GM12801 (cell line): ENCODE data around the gene IQSEC1.

Source experiments
- TF ChIP-seq, protein P1 (sequence below): IDR thresholded peaks from one replicate; pipeline ENCODE4 v1.5.1; 2011; ENCODE audit warnings: control low read depth; ENCODE audit not compliant: insufficient read length; ENCODE audit errors: extremely low read depth

Gene IQSEC1

DNA sequence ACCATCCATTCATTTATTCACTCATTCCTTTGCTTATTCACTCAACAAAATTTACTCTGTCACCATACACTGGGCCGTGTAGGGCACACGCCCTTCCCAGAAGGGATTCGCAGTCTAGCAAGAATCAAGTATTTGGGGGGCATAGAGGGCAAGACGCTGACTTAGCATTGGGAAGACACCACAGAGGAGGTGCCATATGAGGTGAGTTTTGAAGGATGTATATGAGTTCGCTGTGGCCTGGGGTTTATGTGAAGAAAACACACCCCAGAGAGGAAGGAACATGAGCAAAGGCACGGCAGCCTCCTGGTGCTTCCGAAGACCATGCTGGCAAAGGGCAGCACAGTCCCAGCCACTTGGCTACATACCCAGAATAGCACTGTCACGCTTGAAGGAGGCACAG is 23.1 kb upstream of the IQSEC1 start:
- TF ChIP-seq, protein P1, sequence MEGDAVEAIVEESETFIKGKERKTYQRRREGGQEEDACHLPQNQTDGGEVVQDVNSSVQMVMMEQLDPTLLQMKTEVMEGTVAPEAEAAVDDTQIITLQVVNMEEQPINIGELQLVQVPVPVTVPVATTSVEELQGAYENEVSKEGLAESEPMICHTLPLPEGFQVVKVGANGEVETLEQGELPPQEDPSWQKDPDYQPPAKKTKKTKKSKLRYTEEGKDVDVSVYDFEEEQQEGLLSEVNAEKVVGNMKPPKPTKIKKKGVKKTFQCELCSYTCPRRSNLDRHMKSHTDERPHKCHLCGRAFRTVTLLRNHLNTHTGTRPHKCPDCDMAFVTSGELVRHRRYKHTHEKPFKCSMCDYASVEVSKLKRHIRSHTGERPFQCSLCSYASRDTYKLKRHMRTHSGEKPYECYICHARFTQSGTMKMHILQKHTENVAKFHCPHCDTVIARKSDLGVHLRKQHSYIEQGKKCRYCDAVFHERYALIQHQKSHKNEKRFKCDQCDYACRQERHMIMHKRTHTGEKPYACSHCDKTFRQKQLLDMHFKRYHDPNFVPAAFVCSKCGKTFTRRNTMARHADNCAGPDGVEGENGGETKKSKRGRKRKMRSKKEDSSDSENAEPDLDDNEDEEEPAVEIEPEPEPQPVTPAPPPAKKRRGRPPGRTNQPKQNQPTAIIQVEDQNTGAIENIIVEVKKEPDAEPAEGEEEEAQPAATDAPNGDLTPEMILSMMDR = no peak

DNA sequence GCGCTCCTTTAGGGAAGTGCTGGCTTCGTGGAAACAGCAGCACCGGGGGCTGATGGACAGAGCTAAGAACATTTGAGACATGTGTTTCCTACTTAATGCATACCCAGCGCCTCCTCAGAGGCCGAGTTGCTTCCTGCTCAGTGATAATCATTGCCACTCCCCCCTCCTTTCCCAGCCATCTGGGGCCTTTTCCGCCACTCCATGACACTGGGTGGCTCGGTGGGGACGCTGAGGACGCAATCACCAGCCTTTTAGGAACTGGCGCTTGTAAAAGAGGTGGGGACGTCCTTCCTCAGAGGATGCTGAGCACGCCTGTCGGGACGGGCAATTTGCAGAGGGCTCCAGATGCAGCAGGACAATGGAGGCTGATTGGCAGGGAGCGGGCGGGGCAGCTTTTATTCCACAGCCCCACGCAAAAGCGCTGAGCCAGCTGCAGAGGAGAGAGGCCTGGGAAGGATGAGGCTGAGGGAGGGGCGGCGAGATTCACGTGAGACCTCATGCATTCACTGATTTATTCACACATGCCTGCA is 22.2 kb upstream of the IQSEC1 start:
- TF ChIP-seq, protein P1 = no peak

DNA sequence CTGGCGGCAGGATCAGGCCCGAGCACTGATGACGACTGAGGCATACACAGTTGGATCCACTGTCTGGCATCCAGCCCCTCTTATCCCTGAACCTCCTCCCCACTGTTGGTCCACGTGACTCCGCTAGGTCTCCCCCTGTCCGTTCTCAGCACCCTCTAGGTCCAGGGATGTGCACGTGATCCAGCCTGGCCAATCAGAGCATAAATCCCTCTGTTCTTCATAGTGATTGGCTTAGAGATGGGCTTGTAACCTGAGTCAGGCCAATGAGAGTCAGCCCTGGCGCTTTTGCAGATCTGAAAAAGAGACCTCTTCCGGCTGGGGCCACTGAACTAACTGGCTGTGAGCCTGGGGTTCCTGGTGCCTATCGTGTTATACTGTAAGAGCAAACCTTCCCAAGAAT is 20.5 kb upstream of the IQSEC1 start:
- TF ChIP-seq, protein P1 = no peak

DNA sequence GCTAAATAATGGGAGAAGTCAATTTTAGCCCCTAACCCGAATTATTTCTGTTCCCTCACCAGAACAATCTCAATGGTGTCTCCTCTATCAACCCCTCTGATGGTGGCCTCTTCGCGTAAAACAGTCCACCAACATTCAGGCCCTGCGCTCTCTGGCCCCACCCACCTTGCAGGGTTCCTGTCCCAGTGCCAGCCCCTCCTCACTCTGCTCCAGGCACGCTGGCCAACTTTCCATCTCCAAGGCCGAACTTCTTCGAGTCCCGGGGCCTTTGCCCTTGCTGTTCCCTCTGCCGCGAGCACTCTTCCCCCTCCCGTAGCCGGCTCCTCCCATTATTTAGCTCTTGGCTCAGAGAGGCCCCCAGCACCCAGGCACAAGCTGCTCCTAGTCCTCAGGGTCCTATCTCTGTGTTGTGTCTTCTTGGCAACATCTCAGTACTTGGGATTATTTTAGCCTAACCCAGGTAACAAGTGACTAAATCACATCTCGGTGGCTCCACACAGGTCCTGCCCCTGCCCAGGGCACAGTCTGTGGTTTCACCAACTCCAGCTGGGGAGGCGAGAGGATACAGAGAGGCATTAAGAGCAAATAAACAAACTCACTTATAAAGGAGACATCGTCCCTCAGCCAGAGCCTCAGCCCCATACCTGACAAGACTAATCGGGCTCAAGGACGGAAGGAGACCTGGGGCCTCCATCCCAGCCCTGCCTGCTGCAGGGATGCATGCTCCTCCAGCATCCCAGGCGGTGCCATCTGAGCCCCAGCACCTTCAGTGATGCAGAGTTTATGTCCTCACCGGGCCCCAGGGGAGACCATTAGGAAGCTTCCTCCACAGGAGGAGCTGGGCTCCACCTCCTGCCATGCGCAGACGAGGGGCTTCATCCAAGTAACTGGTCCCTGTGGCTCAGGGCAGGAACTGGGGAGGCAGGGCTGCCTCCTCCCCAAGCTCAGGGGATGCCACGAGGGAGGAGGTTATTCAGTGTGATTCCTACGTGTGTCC is 19.7 kb upstream of the IQSEC1 start:
- TF ChIP-seq, protein P1 = no peak

DNA sequence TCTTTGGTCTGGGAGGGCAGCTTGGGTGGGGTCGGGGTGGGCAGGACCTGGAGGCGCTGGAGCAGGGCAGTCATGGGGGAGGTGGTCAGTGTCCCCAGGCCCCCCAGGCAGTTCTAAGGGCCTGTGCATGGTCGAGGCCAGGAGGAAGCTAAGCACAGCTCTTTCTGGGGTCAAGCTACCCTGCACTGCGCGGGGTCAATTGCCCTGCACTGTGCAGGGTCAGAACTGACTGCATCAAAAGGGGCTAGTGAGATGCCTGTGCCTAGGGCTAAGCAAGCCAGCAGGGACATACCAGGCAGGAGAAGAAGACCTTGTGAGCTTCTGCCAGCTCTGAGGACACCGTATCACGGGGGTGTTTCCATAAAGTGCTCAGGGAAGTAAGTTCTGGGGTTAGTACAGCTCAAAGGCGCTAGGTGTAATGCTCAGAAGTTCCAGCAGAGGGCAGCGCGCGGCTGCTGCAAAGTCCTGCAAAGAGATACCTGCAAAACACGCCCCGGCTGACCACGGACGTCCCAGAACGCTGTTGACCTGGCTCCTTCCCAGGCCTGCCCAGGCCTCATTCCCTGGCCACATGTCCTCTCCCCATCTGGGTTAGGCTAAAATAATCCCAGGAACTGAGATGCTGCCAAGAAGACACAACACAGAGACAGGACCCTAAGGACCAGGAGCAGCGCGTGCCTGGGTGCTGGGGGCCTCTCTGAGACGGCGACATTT is 18.8 kb upstream of the IQSEC1 start:
- TF ChIP-seq, protein P1 = peak; percentile 69

DNA sequence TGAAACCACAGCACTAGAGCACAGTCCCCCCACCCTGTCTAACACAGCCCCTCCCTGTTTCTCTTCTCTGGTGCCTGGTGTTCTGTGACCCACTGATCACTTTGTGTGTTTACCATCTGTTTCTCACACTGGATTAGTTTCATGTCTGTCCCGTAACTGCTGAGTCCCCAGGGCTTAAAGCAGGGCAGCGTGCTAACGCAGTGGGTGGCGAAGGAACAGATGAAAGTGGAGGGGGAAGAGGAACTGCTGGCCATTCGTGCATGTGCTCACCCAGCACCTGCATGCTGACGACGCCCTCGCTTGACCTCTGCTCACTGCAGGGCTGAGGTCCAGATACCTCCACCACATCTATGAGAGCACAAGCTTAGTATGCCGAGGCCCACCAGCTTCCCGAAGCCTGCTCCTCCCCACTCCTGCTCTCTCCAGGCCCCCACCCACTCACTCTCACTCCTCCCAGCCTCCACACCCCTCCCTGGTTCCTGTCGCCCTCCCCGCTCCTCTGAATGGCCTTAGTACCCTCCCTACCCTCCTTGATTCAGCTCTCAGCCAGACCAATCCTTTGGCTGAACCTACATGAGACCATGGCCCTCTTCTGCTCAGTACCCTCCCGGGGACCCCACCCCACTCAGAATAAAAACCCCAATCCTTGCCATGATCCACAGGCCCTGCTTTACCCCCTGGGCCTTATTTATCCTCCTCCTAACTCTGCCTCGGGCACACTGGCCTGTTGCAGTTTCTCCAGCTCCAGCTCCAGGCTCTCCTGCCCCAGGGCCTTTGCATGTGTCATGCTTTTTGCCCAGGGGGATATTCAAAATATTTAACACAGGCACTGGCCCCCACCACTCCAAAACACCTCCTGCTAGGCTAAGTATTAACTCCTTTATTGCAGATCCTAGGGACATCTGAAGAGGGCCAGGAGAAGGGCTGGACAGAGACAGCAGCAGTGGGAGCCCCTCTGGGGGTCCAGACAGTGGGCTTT is 15.1 kb upstream of the IQSEC1 start:
- TF ChIP-seq, protein P1 = no peak
